GM19043 (cell line): Measurements from ENCODE around the gene DTX1.

Experiments
- ATAC-seq: cut with Tn5 transposase; IDR thresholded peaks from one replicate; pipeline ENCODE4 v1.9.1; 2021; ENCODE audit warnings: low read depth; ENCODE audit not compliant: unreplicated experiment

Gene DTX1

DNA sequence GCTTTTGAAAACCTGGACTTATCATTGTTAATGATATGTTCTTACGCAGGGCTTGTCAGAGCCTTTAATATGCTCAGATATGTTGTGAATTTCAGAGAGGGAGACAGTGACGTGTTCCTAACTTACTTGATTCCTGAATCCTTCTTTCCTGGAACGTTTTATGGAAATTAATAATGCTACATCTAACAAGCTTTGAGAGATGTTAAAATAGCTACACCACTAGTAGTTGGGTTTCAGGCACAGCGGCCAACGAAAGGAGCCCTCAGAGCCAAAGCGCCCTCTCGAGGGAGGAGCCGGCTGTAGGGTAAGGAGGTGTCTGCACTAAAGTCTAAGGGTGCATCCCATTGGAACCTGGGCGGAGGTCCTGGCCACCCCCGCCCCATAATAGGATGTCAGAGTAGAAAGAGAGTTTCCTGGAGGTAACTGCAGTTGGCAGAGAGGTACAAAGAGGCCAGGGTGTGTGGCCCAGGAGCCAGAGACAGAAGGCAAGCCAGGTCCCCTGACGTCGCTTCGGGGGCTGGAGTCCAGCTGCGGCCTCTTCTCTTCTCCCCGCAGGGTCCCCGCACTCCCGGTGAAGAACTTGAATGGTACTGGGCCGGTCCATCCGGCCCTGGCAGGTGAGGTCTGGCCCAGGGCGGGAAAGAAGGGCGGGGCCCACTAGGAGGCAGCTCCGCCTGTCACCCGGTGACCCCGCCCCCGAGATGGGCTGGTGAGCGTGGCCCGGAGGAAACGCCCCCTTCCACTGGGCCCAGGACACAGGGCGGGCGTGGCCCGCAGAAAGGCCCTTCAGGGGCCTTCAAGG lies 36.3 kb downstream of the DTX1 start:
- ATAC-seq = no peak

DNA sequence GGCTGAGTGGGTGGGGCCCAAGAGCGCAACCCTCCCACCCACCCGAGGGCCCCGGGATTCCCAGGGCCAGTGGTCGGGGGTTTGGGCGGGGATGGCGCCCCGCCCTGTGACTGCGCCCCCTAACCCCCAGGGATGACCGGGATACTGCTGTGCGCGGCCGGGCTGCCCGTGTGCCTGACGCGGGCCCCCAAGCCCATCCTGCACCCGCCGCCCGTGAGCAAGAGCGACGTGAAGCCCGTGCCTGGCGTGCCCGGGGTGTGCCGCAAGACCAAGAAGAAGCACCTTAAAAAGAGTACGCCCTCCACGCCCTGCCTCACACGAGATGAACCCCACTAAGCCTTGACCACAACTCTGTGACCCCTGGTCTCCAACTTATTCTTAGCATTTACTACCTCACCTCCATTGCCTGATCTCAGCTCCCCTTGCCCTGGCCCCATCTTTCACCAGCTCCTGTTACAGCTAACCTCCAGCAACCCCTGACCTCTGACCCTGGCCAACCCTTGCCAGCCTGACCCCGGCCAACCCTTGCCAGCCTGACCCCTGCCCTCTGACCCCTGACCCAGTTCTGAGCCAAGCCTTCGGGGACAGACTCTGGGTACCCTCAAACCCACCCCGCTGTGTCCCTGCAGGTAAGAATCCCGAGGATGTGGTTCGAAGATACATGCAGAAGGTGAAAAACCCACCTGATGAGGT lies 37.0 kb downstream of the DTX1 start:
- ATAC-seq = no peak

DNA sequence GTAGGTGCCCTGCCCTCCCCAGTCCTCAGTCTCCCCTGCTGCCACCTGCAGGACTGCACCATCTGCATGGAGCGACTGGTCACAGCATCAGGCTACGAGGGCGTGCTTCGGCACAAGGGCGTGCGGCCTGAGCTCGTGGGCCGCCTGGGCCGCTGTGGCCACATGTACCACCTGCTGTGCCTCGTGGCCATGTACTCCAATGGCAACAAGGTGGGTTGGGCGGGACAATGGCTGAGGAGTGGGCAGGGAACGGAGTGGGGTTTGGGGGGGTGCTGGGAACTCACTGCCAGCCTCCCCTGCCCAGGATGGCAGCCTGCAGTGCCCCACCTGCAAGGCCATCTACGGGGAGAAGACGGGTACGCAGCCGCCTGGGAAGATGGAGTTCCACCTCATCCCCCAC lies 38.2 kb downstream of the DTX1 start:
- no peak for ATAC-seq

DNA sequence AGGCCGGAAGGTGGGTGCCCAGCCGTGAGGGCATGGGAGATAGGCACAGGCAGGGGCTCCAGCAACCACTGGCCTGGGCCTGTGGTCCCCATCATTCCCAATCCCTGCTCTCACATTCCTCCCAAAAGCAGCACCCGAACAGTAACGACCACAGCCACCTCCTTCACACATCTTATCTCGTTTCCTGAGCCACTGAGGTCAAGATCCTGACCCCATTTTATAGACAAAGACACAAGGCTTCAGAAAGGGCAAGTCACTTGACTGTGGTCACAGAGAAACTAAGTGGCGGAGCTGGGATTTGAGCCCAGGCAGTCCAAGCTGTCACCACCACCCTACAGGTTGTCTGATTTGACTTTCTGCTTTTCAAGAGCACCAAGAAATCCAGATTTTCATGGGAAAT lies 38.9 kb downstream of the DTX1 start:
- no peak for ATAC-seq

DNA sequence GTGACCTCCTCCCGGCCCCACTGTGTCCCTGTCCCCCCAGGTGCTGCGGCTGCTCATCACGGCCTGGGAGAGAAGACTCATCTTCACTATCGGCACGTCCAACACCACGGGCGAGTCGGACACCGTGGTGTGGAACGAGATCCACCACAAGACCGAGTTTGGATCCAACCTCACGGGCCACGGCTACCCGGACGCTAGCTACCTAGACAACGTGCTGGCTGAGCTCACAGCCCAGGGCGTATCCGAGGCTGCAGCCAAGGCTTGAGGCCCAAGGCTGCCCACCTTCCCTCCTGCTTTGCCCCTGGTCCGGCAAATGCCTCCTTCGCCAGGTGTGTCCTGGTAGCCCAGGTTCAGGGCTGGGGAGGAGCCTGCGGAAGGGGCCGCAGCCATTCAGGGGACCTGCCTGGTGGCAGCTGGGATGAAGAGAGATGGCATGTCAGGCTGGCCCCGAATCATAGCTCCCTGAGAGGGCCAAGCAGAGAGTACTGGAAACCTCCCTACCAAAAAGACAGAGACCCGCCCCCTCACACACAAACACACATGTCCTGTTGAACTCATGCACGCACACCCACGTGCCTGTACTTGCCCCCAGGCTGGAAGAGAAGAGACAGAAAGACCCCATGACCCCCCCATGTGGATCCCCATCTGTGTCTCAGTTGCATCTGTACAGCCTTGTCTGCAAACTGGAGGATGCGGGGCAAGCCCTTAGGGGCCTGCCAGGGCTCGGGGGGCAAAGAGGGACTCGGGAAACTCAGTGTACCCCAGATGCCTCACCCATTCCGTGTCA lies 40.3 kb downstream of the DTX1 start:
- no peak for ATAC-seq

DNA sequence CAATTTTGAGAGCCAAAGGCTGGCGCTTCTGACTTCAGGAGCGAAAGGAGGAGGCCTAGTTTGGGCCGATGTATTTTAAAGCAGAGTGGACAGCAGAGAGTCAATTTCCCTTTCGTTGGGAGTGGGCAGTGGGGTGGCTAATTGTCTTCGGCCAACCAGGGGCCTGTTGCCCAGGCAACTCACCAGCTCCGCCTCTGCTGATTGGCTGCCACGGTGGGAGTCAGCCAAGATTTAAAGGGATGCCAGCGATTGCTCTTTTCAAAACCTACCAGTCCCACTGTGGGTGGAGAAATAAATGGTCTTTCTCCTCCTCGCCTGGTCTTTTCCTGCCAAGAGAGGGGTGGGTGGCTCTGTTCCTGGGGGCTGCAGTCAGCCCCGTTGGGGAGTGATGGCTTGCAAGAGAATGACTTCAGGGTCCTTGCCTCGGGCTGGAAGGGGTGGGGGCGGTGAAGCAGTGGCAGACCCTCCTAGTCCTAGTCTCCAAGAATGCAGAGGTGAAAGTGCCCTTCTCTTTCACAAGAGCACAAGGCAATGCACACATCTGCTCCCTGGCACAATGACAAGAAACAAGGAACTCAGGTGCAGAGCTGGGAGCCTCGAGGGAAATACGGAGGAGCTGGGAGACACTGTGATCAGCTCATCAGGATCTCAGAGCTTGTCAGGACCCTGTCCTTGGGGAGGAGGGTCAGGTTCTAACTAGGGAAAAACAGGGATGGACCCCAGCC lies 41.3 kb downstream of the DTX1 start:
- ATAC-seq = no peak

DNA sequence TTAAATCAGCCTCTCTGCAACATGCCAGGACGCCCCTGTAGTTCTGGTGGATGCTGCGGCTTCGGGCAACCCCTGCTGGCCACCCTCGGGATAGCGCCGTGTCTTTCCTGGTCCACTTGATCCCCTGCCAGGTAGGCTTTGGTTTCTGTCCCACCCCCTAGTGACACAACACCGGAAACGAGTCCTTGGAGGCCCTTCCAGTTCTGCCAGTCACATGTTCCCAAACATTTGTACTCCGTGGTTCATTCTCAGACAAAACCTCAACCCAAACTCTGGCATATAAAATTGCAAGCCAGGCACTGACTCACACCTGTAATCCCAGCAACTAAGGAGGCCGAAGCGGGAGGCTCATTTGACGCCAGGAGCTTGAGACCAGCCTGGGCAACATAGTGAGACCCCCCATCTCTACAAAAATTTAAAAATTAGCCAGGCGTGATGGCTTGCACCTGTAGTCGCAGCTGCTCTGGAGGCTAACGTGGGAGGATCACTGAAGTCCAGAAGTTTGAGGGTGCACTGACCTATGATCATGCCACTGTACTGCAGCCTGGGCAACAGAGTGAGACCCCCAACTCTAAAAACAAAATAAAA lies 42.0 kb downstream of the DTX1 start:
- ATAC-seq = no peak

DNA sequence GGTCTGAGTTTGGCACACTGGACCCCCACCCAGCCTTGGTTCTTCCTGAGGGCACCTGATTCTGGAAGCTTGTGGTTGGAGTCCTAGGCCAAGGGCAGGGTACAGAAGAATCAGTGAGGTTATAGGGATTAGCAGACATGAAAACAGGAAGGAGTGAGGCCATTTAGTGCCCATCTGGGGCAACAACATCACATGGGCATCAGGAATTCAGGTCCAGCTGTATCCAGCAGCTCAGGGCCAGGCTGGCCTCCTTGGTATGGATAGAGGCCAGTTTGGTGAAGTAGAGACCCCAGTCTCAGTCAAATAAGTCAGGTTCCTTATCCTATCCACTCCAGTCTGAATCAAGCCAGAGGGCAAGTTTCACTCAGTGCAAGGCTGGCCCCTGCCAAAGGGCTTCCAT lies 42.8 kb downstream of the DTX1 start:
- no peak for ATAC-seq

DNA sequence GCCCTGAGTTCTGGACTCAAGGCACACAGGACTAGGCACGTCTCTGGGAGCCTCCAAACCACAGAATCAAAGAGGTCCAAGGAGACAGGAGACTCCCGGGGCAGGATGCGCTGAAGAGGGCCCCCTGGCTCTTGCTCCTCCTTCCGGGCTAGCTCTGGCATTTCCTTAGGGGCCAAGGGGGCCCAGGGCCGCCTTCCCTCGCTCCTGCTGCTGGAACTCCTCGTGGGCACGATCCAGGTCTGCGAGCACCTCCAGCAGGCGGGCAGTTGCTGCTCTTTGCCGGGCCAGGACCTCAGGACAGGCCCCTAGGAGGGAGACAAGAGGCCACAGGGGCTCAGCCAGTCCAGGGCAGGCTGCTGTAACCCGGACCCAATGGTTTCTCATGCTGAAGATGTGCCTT lies 43.2 kb downstream of the DTX1 start:
- ATAC-seq = no peak

DNA sequence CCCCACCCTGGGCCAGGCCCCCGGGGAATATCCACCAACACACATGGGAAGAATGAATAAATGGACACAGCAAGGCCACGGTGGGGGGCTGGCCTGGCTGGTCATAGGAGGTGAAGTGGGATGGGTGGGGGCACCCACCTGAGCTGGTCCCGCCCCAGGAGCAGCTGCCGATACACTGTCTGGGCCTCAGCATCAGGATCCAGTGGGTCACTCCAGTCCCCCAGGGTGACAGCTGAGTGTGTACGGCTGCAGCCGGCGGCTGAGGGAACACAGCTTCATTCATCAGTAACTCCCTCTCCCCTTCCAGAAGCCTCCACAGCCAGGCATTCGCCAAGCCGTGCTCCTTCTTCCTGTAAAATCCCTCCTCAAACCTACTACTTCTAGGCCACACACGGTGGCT lies 45.2 kb downstream of the DTX1 start:
- ATAC-seq = no peak

DNA sequence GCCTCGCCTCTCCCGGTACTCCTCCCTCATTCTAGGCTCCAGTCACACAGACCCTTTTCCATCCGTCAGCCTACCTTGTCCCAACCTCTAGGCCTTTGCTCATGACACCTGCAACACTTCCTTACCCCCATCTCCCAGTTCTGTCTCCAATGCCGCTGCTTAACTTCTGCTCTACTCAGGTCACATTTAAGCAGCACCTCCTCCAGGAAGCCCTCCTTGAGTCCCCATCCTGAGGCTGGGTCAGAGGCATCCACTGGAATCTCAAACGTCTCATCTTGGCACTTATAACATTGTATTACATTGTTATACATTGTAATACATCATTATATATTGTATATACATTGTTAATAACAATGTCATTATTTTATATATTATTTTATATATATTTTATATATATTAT lies 46.3 kb downstream of the DTX1 start:
- ATAC-seq = no peak

DNA sequence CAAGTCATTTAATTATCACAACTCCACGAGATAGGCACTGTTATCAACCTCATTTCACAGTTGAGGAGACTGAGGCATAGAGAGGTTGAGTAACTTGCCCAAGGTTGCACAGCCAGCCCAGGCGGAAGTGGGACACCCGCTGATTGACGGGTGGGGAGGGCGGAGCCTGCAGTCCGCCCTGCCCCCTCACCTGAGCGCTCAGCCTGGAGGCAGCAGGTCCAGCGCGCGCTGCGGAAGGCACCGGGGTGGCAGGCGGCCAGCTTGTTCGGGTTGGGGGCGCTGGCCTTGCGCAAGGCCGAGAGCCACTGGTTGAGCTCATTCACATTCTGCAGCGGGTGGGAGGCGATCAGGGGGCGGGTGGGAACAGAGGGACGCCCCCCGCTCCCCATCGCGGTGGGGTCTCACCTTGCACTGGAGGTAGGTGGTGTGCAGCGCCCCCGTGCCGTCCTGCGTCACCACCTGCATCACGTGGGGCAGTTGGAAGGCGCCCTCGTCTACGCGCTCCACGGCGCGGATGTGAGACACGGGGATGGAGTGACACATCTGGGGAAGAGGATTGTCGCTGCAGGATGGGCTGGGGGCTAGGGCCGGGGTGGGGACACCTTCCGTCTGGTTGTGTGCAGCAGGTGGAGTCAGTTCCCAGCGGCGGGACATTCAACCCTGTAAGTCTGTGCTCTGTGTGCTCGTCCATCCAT lies 47.4 kb downstream of the DTX1 start:
- ATAC-seq = no peak

DNA sequence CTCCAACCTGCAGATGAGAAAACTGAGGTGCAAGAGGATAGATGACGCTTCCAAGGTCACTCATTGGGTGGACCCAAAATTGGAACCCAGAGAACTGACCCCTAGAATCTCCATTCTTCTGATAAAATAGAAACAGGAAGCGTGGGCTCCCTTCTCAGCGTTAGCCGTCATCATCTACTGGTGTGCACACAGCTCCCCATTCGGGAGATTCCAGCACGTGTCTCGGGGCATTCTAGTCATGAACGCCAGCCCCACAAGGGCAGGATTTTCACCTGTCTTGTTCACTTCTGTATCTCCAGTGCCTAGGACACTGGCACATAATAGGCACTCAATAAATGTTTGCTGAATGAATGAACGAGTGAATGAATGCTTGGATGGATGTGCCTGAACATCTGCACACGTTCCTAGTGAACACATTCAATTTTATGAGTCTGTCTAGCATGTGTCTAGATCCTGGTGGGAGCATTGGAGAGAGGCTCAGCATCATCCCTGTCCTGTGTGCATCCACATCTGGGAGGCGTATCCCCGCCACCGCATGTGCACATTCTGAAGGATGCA lies 48.5 kb downstream of the DTX1 start:
- ATAC-seq = no peak

DNA sequence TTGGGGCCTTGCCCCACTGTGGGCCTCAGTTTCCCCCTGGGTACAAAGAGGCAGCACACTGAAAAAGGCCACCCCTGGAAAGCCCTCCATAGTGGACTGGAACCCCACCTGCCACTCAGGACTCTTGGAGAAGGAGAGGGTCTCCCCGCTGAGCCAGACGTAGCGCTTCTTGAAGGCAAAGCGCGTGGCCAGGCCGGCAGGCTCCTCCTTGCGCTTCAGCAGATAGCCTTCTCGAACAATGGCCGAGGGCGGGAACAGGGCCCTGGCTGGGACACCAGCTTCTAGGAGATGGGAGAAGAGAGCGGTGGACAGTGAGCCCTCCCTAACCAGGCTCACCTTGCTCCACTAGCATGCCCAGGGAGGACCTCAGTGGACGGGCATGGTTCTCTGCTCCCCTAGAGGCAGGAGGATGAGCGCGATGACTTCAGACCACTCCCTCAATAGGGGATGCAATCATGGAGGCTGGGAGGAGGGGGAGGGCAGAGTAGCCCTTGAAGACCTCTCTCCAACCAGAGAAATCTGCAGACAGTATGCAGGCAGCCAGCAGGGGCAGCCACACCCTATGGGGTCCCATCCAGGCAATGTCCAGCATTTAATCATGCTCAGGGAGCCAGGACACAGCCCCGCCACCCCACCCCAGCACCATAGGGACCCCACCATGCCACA lies 49.2 kb downstream of the DTX1 start:
- no peak for ATAC-seq

DNA sequence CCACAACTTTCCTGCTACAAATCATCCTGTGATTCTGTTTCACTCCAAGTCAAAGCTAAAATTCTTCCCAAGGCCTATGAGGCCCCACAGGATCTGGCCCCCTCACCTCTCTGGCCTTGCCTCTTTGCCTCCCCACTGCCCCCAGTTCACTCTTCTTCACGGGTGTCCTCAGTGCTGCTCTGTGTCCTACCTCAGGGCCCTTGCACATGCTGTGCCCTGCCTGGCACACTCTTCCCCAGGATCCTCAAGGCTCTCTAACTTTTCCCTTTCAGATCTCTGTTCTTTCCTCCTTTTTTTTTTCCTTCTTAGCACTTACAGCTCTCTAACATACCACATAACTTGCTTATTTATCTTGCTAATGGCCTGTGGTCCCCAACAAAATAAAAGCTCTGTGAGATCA lies 49.8 kb downstream of the DTX1 start:
- ATAC-seq = no peak

DNA sequence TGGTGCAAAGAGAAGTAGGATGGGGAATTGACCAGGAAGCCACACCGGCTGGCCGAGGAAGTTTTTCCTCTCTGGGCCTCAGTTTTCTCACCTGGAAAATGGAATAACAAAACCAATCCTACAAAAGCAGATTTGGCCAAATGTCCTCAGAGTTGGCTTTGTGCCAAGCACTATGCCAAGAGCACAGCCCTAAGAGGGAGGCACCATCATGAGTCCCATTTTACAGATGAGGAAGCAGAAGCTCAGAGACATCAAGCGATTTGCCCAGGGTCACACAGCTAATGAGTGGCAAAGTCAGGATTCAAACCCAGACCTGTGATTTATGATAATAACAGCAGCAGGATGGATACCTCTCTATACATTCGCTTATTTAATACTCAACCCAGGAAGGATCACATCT lies 51.8 kb downstream of the DTX1 start:
- no peak for ATAC-seq

DNA sequence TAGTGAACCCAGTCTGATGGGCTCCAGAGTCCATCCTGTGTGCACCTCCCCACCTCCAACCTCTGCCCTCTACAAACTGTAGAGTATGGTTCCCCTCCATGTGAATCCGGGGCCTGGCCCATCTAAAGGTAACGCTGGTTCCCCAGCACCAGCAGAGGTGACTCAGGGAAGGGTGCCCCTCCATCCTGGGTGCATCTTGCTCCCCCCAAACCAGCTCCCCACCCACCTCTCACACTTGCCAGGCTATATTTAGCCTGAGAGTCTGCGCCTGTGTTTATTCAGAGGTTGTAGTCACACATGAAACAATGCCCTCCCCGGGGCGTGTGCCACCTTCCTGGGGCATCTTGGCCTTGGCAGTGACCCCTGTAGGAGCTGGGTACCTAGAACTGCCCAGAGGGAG lies 52.8 kb downstream of the DTX1 start:
- ATAC-seq = no peak

DNA sequence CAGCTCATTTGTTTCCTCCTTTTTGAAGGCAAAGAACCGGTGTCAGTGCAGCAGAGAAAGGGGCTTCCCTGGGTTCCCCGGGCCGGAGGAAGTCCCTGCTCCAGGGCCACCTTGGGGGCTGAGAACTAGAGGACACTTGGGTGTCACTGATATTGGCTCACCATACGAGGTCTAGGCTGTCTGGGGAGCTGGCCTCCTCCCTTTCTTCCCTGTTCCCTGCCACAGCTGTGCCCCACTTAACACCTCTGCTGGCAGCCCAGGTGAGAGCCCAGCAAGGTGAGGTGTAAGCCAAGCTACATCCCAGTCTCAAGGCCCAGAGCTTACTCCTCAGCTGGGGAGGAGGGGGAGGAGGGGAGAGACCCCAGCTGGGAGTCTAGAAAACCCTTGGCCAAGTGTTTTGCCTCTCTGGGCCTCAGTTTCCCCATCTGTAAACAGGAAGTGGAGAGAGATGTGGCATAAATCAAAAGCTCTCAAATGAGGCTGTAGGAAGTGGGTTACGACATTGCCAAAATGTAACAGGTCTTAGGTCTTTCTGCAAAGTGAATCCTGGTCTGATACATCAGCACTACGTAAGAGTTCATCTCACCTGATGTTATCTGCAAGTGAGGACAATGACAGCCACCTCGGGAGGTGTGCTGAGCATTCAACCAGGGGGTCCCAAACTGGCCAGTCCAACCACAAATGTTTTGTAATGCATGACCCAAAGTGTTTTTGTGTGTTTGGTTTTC lies 53.5 kb downstream of the DTX1 start:
- ATAC-seq = no peak
